GM12801 (cell line): ENCODE data around the gene CENPS.

Source experiments
- CTCF ChIP-seq: IDR thresholded peaks from one replicate; pipeline ENCODE4 v1.5.1; 2011; ENCODE audit warnings: control low read depth; ENCODE audit not compliant: insufficient read length; ENCODE audit errors: extremely low read depth

CENPS gene

GRCh38 chr1:10430216-10431069 is at the start of gene CENPS:
Gene CENPS, plus strand, starts transcription at chr1:10430433. Its CDS starts 85 bp downstream, at chr1:10430518.
- TF ChIP-seq CTCF, result no peak

GRCh38 chr1:10380594-10381275 is 49.5 kb upstream of the CENPS start:
- no peak for TF ChIP-seq CTCF

GRCh38 chr1:10383630-10384029 is 46.6 kb upstream of the CENPS start:
- TF ChIP-seq CTCF, result no peak

- no peak for TF ChIP-seq CTCF
Observed at GRCh38 chr1:10384219-10384618, 46.0 kb upstream of the CENPS start.

GRCh38 chr1:10386761-10387676 is 43.2 kb upstream of the CENPS start:
- TF ChIP-seq CTCF, result no peak

- TF ChIP-seq CTCF, result no peak
Observed at GRCh38 chr1:10387677-10388386, 42.4 kb upstream of the CENPS start.

GRCh38 chr1:10388387-10388715 is 41.9 kb upstream of the CENPS start:
- TF ChIP-seq CTCF, result no peak
